ENCODE measurements around the gene PSMB8.
"Not testable (repeated sequence)": the region's sequence is repeated elsewhere in the genome, so short reads cannot be mapped to it uniquely, and the experiment has no call there.

The PSMB8 gene

DNA sequence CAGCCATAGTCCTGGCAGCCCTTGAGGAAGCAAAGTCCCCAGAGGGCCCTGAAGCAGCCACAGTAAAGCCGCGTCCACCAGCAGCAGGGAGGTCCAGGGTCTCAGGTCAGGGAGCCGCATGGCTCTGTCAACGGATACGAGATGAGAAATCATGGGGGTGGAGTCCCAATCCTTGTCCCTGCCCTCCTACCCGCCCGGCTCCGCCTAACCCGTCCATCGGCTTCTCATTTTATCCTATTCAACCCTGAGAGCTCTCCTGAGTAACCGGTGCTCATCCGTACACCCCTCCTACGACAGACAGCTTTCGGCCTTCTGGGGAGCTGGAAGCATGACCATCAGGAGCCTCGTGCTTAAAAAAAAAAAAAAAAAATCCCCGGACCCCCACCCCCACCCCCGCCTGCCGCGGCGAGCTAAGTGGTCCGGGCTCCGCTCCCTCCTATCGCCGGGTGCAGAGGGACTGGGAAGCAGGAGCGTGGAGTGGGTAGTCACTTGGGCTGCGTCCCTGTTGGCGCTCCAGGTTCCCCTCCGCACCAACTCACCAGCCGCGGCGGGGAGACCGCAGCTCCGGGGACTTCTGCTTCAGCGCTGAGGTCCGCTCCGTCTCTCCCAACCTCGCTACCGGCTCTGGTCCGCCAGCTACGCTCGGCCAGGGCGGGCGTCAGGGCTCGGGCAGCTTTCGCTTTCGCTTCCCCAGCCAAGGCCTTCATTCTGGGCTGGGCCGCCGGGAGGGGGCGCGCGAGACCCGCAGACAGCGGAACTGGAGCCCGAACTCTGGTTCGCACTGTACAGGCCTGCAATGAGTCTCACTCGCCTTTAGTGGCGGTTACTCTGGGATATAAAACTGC lies 5.5 kb downstream of the PSMB8 start, which contains the start of gene TAP2:
TAP2 (minus strand) TSS at position 626 of the 845 bp plus-strand sequence; CDS start at position 120, 506 bp downstream.
- in situ Hi-C loops (cut with HindIII; ENCODE audit: low sequenced_read_pairs) = no loop called here

DNA sequence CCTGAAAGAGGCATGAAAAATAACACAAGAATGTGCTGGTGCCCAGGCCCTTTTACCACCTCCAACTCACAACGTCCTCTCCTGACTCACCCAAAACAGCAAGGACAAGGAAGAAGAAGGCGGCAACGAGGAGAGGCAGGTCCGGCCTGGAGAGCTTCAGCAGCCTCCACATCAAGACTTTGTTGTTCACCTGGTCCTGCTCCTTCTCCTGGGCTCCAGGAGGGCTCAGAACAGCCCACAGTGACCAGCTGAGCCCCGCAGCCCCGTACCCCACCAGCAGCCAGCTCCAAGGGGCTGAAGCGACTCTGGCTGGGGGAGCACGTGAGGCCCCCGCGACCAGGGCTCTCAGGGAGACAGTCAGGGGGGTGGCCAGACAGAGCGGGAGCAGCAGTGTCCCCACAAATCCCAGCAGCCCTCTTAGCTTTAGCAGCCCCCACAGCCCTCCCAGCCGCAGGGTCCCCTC lies 6.2 kb downstream of the PSMB8 start:
- in situ Hi-C loops (cut with HindIII; ENCODE audit: low sequenced_read_pairs) = no loop called here

DNA sequence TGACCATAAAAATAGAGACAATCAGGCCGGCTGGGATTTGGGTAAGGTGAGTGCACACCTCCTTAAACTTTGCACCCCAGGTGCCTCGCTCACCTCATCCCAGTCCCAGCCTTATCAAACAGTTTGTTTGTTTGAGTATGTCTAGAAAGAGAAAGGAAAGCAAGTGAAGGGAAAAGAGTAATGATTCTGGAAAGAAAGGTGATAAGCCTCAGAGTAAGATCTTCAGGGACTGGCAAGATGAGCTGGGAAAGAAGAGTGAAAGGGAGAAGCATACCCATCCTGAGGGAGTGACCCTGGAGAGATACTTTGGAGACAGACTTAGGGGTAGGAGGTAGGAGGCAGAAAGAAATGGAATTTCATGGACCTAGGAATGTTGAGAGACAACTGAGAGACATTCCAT lies 7.0 kb downstream of the PSMB8 start:
- in situ Hi-C loops (cut with HindIII; ENCODE audit: low sequenced_read_pairs) = no loop called here

DNA sequence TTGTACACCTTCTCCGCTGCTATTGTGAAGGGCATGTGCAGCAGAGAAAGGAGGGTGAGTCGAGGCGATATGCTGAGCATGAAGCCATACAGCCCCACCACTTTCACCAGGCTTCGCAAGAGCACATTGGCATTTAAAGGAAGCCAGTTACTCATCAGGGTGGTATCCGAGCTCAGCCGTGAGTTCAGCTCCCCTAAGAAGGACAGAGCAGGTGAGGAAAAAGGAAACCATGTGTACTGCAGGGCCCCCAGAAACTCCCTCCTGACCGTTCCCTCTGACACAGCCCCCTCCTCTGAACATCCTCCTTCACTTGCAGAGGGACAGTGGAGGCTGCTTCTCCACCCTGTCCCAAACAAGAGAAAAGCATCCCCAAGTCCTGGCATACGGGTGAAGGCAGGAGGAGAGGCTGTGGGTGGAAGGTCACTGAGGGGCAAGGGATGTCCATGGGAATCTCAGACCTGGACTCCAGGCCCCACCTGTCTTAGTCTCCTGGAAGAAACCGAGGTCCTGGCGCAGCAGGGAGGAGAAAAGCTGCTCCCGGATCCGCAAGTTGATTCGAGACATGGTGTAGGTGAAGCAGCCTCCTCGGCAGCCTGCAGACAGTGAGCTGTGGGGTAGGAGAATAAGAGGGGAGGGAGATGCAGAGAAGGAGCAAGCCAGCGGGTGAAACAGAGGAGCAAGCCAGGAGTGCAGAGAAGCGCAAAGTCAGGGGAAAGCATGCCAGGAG lies 8.5 kb downstream of the PSMB8 start:
- in situ Hi-C loops (cut with HindIII; ENCODE audit: low sequenced_read_pairs) = no loop called here

- in situ Hi-C loops (cut with HindIII; ENCODE audit: low sequenced_read_pairs) = no loop called here
Observed at GRCh38 chr6:32833664-32834063, 10.2 kb downstream of the PSMB8 start.

DNA sequence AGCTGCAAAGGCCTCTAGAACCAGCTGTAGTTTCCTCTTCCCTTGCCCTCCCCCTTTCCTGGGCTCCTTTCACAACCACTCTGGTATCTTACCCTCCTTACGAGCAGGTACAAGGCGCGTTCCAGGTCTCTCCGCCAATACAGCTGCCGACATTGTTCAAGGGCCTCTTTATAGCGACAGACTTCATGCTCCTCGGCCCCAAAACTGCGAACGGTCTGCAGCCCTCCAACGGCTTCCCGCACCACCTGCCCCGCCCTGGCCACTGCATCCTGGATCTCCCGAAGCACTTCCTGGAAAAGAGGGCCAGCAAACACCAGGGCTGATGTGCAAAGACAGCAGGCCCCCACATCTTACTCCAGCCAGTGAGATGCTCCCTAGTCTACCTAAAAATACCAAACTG lies 11.3 kb downstream of the PSMB8 start:
- in situ Hi-C loops (cut with HindIII; ENCODE audit: low sequenced_read_pairs) = no loop called here

DNA sequence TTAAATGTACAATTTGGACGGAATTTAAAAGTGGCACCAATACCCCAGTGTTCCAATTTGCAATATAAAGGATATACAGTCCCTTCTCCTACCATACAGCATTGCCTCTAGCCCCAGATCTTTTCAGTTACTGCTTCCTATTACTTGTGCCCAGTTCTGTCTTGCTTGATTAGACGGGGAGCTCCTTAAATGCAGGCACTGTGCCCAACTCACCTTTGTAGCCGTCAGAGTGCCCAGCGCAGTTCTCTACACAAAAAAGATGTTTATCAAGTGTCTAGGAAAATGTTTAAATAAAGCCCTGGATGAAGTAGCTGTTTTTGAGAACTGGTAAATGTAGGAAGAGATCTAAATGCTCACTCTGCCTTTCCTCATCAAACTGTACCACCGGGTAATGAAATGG lies 12.9 kb downstream of the PSMB8 start:
- in situ Hi-C loops (cut with HindIII; ENCODE audit: low sequenced_read_pairs) = no loop called here

GRCh38 chr6:32830017-32830416 lies 13.8 kb downstream of the PSMB8 start:
- in situ Hi-C loops (cut with HindIII; ENCODE audit: low sequenced_read_pairs) = no loop called here

- in situ Hi-C loops (cut with HindIII; ENCODE audit: low sequenced_read_pairs) = loop anchor here (5.0 kb wide), 1 partner anchor 113 kb away; the partner anchor contains the start of gene HLA-DMB
Observed at GRCh38 chr6:32829495-32829894, 14.4 kb downstream of the PSMB8 start.

DNA sequence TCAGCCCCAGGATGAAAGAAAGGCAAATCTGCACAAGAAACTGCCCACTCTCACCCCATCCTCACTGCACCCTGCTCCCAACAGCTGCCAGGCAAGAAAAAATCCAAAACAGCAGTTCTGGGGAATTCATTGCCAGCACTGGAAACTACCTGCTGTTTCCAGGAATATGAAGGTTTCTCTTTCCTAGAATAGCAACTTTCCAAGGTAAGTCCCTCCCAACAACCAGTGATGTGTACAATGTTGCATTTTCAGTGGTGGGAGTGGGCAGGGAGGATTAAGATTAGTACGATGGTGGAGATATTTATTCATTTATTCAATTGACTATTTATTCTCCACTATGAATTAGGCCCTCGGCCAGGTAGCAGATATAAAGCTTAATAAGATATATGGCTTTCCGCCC lies 16.8 kb downstream of the PSMB8 start:
- in situ Hi-C loops (cut with HindIII; ENCODE audit: low sequenced_read_pairs) = loop anchor here (5.0 kb wide), 1 partner anchor 115 kb away; the partner anchor contains the start of gene HLA-DMB

- in situ Hi-C loops (cut with HindIII; ENCODE audit: low sequenced_read_pairs) = loop anchor here (5.0 kb wide), 1 partner anchor 116 kb away; the partner anchor contains the start of gene HLA-DMB
Observed at GRCh38 chr6:32825966-32826365, 17.9 kb downstream of the PSMB8 start.

DNA sequence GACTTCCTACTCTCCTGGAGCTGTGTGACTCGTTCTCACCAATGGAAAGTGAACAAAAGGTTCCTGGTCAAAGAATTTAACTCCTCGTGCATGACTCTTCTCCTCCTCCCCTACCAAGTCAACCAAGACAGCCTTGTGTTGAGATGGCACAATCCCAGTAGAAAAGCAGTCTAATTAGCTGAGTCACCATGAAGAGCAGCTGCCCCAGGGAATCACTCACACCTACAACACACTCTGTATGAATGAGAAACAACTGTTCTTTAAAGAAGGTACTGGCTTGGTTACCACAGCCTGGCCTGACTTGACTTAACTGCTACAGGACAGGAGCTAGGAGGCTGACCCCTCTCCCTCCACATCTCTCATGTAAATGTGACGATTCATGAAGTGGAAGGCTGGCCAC lies 24.1 kb downstream of the PSMB8 start:
- in situ Hi-C loops (cut with HindIII; ENCODE audit: low sequenced_read_pairs) = no loop called here

GRCh38 chr6:32818867-32819266 lies 25.0 kb downstream of the PSMB8 start:
- in situ Hi-C loops (cut with HindIII; ENCODE audit: low sequenced_read_pairs) = no loop called here

DNA sequence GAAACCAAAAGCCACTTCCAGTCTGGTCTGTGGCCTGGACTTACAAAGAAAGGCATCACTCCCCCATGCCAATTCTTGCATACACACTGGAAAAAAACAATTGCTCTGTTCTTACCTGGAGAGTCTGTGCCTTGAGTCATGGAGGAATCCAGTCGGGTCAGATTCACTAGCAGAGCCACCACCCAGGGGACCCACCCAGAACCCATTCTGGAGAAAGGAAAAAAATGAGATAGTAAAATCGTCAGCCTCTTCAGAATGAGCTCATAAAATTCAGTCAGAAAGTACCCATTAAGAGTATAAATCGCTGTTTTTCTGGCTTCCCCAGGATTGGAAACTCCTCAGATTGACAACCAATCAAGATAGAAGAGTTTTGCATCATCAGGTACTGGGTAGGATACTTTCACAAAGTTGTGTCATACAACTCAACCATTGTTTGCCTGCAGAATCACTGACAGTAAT lies 27.1 kb downstream of the PSMB8 start, which contains the start of gene HLA-DOB:
HLA-DOB (minus strand) TSS at position 257 of the 459 bp plus-strand sequence; CDS start at position 206, 51 bp downstream.
- in situ Hi-C loops (cut with HindIII; ENCODE audit: low sequenced_read_pairs) = no loop called here

DNA sequence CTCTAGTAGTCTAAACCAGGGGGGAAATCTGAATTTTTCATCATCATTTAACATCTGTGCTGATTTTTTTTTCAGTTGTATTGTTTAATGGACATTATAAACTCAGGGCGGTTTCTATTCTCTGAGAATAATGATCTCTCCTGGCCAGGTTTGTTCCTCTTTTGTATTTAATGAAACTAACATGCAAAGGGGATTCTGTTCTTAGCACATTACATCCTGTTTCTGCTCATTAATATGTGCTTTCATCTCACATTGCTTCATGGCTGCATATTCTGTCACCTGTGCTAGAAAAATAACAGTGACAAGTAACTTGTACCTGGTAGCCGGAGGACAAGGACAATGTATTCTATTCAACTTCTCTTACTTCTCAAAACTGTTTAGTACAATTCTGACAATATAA lies 27.9 kb downstream of the PSMB8 start:
- in situ Hi-C loops (cut with HindIII; ENCODE audit: low sequenced_read_pairs) = no loop called here

DNA sequence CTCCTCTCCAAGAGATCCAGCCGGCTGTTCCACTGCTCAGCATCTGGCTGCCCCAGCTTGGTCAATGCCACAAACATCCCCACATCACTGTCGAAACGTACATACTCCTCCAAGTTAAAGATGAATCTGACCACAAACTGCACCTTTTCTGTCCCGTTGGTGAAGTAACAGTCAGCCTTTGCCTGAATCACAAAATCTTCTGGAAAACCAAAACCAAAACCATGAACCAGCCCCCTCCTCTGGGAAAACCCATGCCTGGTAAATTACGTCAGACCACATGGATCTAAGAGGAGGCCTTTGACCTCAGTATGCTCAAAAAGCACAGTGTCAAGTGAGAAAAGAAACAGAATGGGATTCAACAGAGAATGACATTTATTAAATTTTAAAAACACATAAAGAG lies 28.7 kb downstream of the PSMB8 start:
- in situ Hi-C loops (cut with HindIII; ENCODE audit: low sequenced_read_pairs) = no loop called here

GRCh38 chr6:32814145-32814544 lies 29.7 kb downstream of the PSMB8 start:
- in situ Hi-C loops (cut with HindIII; ENCODE audit: low sequenced_read_pairs) = no loop called here

DNA sequence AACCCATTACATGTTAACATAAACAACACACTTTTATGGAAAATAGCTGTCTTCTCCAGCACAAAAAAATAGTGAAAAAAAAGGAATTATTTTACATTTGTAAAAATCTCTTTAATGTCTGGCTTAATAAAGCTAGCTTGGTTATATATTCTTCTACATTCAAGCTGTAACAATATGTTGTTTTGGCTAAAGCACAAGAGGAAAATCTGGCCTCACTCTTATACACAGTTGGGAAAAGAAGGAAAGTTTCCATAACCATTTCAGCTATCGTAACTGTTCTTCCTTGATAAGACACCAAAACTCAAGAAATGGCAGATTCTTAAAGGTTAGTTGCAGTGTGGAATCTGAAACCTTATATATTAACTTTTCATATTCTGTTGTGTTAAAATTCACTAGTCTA lies 34.7 kb downstream of the PSMB8 start:
- in situ Hi-C loops (cut with HindIII; ENCODE audit: low sequenced_read_pairs) = no loop called here

DNA sequence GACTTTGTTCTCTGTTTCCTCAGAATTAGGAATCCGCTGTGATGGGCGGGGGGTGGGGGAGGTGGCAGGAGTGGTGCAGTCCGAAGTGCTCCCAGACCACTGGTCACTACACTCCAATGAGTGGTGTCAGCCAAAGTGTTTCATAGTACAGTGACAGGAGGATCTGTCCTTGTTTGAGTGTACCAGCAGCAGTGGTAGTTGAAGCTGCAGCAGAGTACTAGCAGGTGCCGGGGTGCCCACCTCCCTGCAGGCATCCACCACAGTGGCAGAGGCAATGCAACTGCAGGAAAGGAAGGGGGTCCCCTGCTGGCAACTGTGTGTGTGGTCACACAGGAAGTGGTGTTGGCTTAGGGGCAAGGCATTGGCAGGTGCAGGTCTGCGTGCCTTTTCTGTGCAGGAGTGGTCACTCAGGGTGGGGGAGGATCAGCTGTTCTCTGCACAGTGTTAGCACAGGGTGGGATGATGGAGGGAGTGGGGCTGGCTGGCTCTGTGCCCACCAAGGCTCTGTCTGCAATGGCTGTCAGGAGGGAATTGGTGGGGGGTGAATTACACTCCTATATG lies 36.7 kb downstream of the PSMB8 start:
- in situ Hi-C loops (cut with HindIII; ENCODE audit: low sequenced_read_pairs) = no loop called here

- in situ Hi-C loops (cut with HindIII; ENCODE audit: low sequenced_read_pairs) = not testable (repeated sequence)
Observed at GRCh38 chr6:32805404-32805803, 38.4 kb downstream of the PSMB8 start.

GRCh38 chr6:32803416-32803815 lies 40.4 kb downstream of the PSMB8 start:
- in situ Hi-C loops (cut with HindIII; ENCODE audit: low sequenced_read_pairs) = no loop called here
